SK-N-MC (cell line): ENCODE data around the gene ZCCHC24.
"Not testable (repeated sequence)": the region's sequence is repeated elsewhere in the genome, so short reads cannot be mapped to it uniquely, and the experiment has no call there.

Source experiments
- DNase-seq: peaks from one replicate; pipeline ENCODE4 v3.0.0-alpha.2; 2011; ENCODE audit warnings: low read depth, low spot score
- H3K27ac ChIP-seq: fragments of 200-600 bp; sonication (generic); 2 replicates; pipeline ENCODE4 v1.5.1; 2016; ENCODE audit warnings: mixed run types
- H3K36me3 ChIP-seq: fragments of 200-600 bp; sonication (generic); 2 replicates; pipeline ENCODE4 v1.6.1; 2017; ENCODE audit warnings: antibody characterized with exemption, low read length, mixed read lengths; ENCODE audit not compliant: insufficient read depth
- H3K4me3 ChIP-seq: fragments of 200-600 bp; sonication (generic); 2 replicates; pipeline ENCODE4 v1.5.1; 2016
- H3K9ac ChIP-seq: fragments of 200-600 bp; sonication (generic); 2 replicates; pipeline ENCODE4 v1.8.0; 2017; ENCODE audit warnings: mixed run types, mixed read lengths; ENCODE audit not compliant: insufficient read length
- H3K9me3 ChIP-seq: fragments of 200-600 bp; sonication (generic); 2 replicates; pipeline ENCODE4 v1.6.1; 2017; ENCODE audit warnings: low read depth, mild to moderate bottlenecking, antibody characterized with exemption, low read length, moderate library complexity, mixed read lengths
- EZH2 ChIP-seq: fragments of 200-600 bp; sonication (generic); IDR thresholded peaks from one replicate; pipeline ENCODE4 v1.6.1; 2017; ENCODE audit warnings: antibody characterized with exemption
- FOXP2 ChIP-seq: optimal IDR thresholded peaks from 2 replicates; pipeline ENCODE3; 2011; ENCODE audit warnings: mild to moderate bottlenecking, moderate library complexity; ENCODE audit not compliant: insufficient read depth; ENCODE audit errors: extremely low read length, control extremely low read depth
- POLR2AphosphoS5 ChIP-seq: IDR thresholded peaks from 2 replicates; pipeline ENCODE4 v1.6.1; 2012; ENCODE audit warnings: mild to moderate bottlenecking, low read depth, low read length, borderline replicate concordance

ZCCHC24 gene

GRCh38 chr10:79336739-79337138, 108.7 kb downstream of the ZCCHC24 start:
- Histone ChIP-seq H3K9ac (no peak overlapping the region), H3K36me3 (no peaks in the 10 kb centered on the region), H3K27ac (no peak overlapping the region), H3K4me3 (no peak overlapping the region), H3K9me3 (no peaks in the 10 kb centered on the region)
- TF ChIP-seq FOXP2, result no peak
- TF ChIP-seq POLR2AphosphoS5, result no peak
- TF ChIP-seq EZH2, result no peak
- DNase-seq, result no peak

DNA sequence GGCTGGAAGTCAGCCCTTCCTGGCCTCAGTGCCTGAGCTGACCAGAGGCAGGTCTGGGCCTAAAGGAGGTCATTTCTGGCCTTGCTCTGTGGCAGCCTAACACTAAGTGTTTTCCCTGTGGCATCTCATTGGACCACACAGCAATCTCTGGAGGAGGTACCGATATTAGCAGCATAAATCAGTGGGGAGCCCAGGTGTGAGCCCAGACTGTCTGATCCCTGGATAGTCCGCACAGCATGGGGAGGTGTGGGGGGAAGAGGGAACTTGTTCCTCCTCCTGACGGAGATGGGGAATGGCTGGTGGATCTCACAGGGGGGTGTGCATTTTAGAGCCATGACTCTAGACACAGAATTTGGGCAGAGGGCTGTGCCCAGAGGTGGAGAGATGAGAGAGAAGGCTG, 109.1 kb downstream of the ZCCHC24 start:
- Histone ChIP-seq H3K27ac (no peak overlapping the region), H3K9me3 (no peaks in the 10 kb centered on the region), H3K36me3 (no peaks in the 10 kb centered on the region), H3K4me3 (no peak overlapping the region), H3K9ac (no peak overlapping the region)
- DNase-seq, result no peak
- TF ChIP-seq POLR2AphosphoS5 (no peak), FOXP2 (no peak), EZH2 (no peak)

GRCh38 chr10:79335470-79336235, 109.8 kb downstream of the ZCCHC24 start:
- no peak overlapping the region for H3K4me3 ChIP-seq
- no peaks in the 10 kb centered on the region for H3K36me3 ChIP-seq
- no peaks in the 10 kb centered on the region for H3K9me3 ChIP-seq
- no peak overlapping the region for H3K9ac ChIP-seq
- TF ChIP-seq FOXP2, result no peak
- no peak for TF ChIP-seq POLR2AphosphoS5
- H3K27ac ChIP-seq, result no peak overlapping the region
- no peak for DNase-seq

- no peak overlapping the region for H3K27ac ChIP-seq
- no peak overlapping the region for H3K9ac ChIP-seq
- no peak for TF ChIP-seq EZH2
- TF ChIP-seq POLR2AphosphoS5, result no peak
- TF ChIP-seq FOXP2, result no peak
- H3K36me3 ChIP-seq, result no peaks in the 10 kb centered on the region
- no peak overlapping the region for H3K4me3 ChIP-seq
- DNase-seq, result no peak
- no peaks in the 10 kb centered on the region for H3K9me3 ChIP-seq
Observed at GRCh38 chr10:79335094-79335469, 110.3 kb downstream of the ZCCHC24 start.

- no peaks in the 10 kb centered on the region for H3K9me3 ChIP-seq
- no peak overlapping the region for H3K9ac ChIP-seq
Observed at GRCh38 chr10:79334573-79334972, 110.9 kb downstream of the ZCCHC24 start.

DNA sequence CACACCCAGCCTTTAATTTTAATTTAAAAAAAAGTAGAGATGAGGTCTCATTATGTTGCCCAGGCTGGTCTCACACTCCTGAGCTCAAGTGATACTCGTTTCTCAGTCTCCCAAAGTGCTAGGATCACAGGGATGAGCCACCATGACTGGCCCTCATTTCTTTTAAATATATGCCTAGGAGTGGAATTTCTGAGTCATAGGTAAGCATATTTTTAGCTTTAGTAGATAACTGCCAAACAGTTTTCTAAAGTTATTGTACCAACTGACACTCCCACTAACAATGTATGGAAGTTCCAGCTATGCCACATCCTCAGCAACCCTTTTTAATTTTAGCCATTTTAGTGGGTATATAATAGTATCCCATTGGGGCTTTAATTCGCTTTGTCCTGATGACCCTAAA, 111.9 kb downstream of the ZCCHC24 start:
- TF ChIP-seq FOXP2, result no peak
- no peak for TF ChIP-seq POLR2AphosphoS5
- no peak for TF ChIP-seq EZH2
- no peak overlapping the region for H3K27ac ChIP-seq
- no peaks in the 10 kb centered on the region for H3K9me3 ChIP-seq
- no peak for DNase-seq
- no peak overlapping the region for H3K4me3 ChIP-seq
- H3K36me3 ChIP-seq, result no peaks in the 10 kb centered on the region
- no peak overlapping the region for H3K9ac ChIP-seq

More at GRCh38 chr10:79334573-79334972, 110.9 kb downstream of the ZCCHC24 start:
- no peak overlapping the region for H3K27ac ChIP-seq
- H3K4me3 ChIP-seq, result no peak overlapping the region
- DNase-seq, result no peak
- TF ChIP-seq EZH2, result no peak
- no peak for TF ChIP-seq POLR2AphosphoS5
- TF ChIP-seq FOXP2, result no peak
- no peaks in the 10 kb centered on the region for H3K36me3 ChIP-seq

- H3K9ac ChIP-seq, H3K36me3 ChIP-seq, DNase-seq, H3K4me3 ChIP-seq, H3K27ac ChIP-seq, H3K9me3 ChIP-seq: not testable (repeated sequence)
Observed at GRCh38 chr10:79332610-79333315, 112.7 kb downstream of the ZCCHC24 start.
